Measurements from ENCODE around the gene ALX4. TPM values are rescaled to one million over a fixed set of nuclear protein-coding genes. Genes with fewer than 3 reads are reported as not detected.

Gene ALX4
- polyA plus RNA-seq, 3 donors = not detected

GRCh38 chr11:44356351-44356750 is 46.4 kb upstream of the ALX4 start:
- no peak overlapping the region for H2AFZ ChIP-seq (ENCODE audit: insufficient read depth, low read depth, low read length, poor library complexity, severe bottlenecking)

DNA sequence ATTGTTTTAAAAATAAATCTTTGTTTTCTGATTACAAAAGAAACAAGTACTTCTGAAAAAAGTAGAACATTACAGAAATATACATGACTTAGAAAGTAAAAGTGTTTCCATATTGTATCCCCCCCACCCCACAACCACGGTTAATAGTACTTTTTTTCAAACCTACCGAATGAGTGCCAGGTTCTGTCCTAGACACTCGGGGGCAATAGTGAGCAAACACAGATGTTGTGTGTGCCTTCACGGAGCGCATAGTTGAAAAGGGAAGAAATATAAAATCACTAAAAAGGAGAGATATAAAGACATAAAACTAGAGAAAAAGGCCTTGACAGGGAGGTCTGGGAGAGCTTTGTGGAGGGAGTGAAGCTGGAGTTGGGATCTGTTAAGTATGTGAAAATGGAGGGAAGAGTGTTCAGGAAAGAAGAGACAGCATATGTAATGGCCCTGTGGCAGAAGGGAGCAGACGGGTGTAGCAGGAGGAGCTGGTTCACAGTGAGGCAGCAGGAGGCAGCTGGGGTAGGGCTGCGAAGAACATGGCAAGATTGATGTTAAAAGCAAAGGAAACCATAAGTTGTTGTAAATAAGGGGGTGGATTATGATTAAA is 42.1 kb upstream of the ALX4 start:
- intact Hi-C loops (cut with micrococcal nuclease) = no loop called here
- no peaks in the 10 kb centered on the region for H3K36me3 Mint-ChIP-seq
- H2AFZ ChIP-seq (ENCODE audit: insufficient read depth, low read depth, low read length, poor library complexity, severe bottlenecking) = no peak overlapping the region
- H3K9me3 ChIP-seq (replicated peaks in 1 of 2; ENCODE audit: control insufficient read depth in 1 of 2, insufficient read depth in 1 of 2, low read length in 2 of 2) = no peaks in the 10 kb centered on the region
- H3K4me3 Mint-ChIP-seq = no peak overlapping the region
- no peak for DNase-seq
- H4K20me1 ChIP-seq (ENCODE audit: insufficient read depth, low read length) = no peaks in the 10 kb centered on the region
- H3K27ac ChIP-seq (ENCODE audit: low read depth in 1 of 2, low read length in 2 of 2) = no peak overlapping the region
- H3K4me1 Mint-ChIP-seq = peaks cover 15% of the 10 kb centered on the region
- 88% methylated on average over 4 of the region's 7 CpGs for WGBS (ENCODE audit: insufficient coverage)
- no peak overlapping the region for H3K4me3 ChIP-seq (replicated peaks in 1 of 3; ENCODE audit: low read depth in 2 of 3, low read length in 3 of 3)
- peaks cover 11 to 12% of the 10 kb centered on the region in 2 donors for H3K4me1 ChIP-seq (ENCODE audit: control insufficient read depth in 1 of 2, insufficient read depth in 2 of 2, low read length in 2 of 2)
- H3K27me3 Mint-ChIP-seq (ENCODE audit: low read depth in 3 of 3) = peaks cover 7 to 17% (median 15%) of the 10 kb centered on the region in 3 donors
- H3K4me2 ChIP-seq (replicated peaks; ENCODE audit: extremely low read depth, low read length, poor library complexity, severe bottlenecking) = no peak overlapping the region
- H3K79me2 ChIP-seq (ENCODE audit: insufficient read depth, low read length) = no peaks in the 10 kb centered on the region
- no peaks in the 10 kb centered on the region for H3K27me3 ChIP-seq (ENCODE audit: control insufficient read depth in 2 of 2, insufficient read depth in 2 of 2, low read length in 2 of 2)
- H3K9ac ChIP-seq (ENCODE audit: insufficient read depth, low read length, poor library complexity, severe bottlenecking) = no peak overlapping the region
- TF ChIP-seq, protein P1, sequence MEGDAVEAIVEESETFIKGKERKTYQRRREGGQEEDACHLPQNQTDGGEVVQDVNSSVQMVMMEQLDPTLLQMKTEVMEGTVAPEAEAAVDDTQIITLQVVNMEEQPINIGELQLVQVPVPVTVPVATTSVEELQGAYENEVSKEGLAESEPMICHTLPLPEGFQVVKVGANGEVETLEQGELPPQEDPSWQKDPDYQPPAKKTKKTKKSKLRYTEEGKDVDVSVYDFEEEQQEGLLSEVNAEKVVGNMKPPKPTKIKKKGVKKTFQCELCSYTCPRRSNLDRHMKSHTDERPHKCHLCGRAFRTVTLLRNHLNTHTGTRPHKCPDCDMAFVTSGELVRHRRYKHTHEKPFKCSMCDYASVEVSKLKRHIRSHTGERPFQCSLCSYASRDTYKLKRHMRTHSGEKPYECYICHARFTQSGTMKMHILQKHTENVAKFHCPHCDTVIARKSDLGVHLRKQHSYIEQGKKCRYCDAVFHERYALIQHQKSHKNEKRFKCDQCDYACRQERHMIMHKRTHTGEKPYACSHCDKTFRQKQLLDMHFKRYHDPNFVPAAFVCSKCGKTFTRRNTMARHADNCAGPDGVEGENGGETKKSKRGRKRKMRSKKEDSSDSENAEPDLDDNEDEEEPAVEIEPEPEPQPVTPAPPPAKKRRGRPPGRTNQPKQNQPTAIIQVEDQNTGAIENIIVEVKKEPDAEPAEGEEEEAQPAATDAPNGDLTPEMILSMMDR (IDR thresholded peaks at IDR 0.05) = no peak
- H3K9me3 Mint-ChIP-seq = no peaks in the 10 kb centered on the region
- H3K27ac Mint-ChIP-seq = no peak overlapping the region
- no peaks in the 10 kb centered on the region for H3K36me3 ChIP-seq (replicated peaks in 1 of 2; ENCODE audit: control insufficient read depth in 1 of 2, insufficient read depth in 2 of 2, low read length in 2 of 2)

More at GRCh38 chr11:44356351-44356750, 46.4 kb upstream of the ALX4 start:
- Histone ChIP-seq H3K36me3 (replicated peaks in 1 of 2; ENCODE audit: control insufficient read depth in 1 of 2, insufficient read depth in 2 of 2, low read length in 2 of 2) (no peaks in the 10 kb centered on the region), H3K79me2 (ENCODE audit: insufficient read depth, low read length) (no peaks in the 10 kb centered on the region), H3K9me3 (replicated peaks in 1 of 2; ENCODE audit: control insufficient read depth in 1 of 2, insufficient read depth in 1 of 2, low read length in 2 of 2) (no peaks in the 10 kb centered on the region), H3K27ac (ENCODE audit: low read depth in 1 of 2, low read length in 2 of 2) (no peak overlapping the region), H4K20me1 (ENCODE audit: insufficient read depth, low read length) (no peaks in the 10 kb centered on the region), H3K4me2 (replicated peaks; ENCODE audit: extremely low read depth, low read length, poor library complexity, severe bottlenecking) (no peak overlapping the region), H3K4me3 (replicated peaks in 1 of 3; ENCODE audit: low read depth in 2 of 3, low read length in 3 of 3) (no peak overlapping the region), H3K9ac (ENCODE audit: insufficient read depth, low read length, poor library complexity, severe bottlenecking) (no peak overlapping the region), H3K4me1 (ENCODE audit: control insufficient read depth in 1 of 2, insufficient read depth in 2 of 2, low read length in 2 of 2) (peaks cover 1 to 2% of the 10 kb centered on the region in 2 donors), H3K27me3 (ENCODE audit: control insufficient read depth in 2 of 2, insufficient read depth in 2 of 2, low read length in 2 of 2) (no peaks in the 10 kb centered on the region)
- 87% methylated on average over 5 of the region's 5 CpGs for WGBS (ENCODE audit: insufficient coverage)
- Mint-ChIP-seq H3K9me3 (peaks cover 0 to 3% (median 0%) of the 10 kb centered on the region in 7 donors), H3K27ac (no peak overlapping the region), H3K27me3 (ENCODE audit: low read depth in 3 of 3) (peaks cover 9 to 18% (median 10%) of the 10 kb centered on the region in 3 donors), H3K4me1 (peaks cover 6% of the 10 kb centered on the region), H3K36me3 (no peaks in the 10 kb centered on the region), H3K4me3 (no peak overlapping the region)
- no peak for DNase-seq
- TF ChIP-seq, protein P1 (IDR thresholded peaks at IDR 0.05) = no peak
- intact Hi-C loops (cut with micrococcal nuclease) = no loop called here

Measured in CD14-positive monocyte (primary cell).